Gastrocnemius medialis (tissue), 4 donors: ENCODE results near the gene COL1A1. TPM values are rescaled to one million over a fixed set of nuclear protein-coding genes. Genes with fewer than 3 reads are reported as not detected.

ENCODE experiments used
- ATAC-seq, 2 donors: fragments of 150-250 bp; one replicate each; pipeline ENCODE4 v1.9.1; 2016
- DNase-seq, 2 donors: peaks; one replicate each; pipeline ENCODE4 v3.0.0-alpha.2; 2019
- H3K27ac ChIP-seq, 4 donors: fragments of 200-600 bp; sonication (generic); 1 replicate in 1 of 4; 2 replicates in 3 of 4; pipeline ENCODE4 v1.5.1; 2016 to 2018; ENCODE audit warnings: mild to moderate bottlenecking in 2 of 4, moderate library complexity in 1 of 4
- H3K27me3 ChIP-seq, 3 donors: fragments of 200-600 bp; sonication (generic) in 2 of 3; 1 replicate in 1 of 3; 2 replicates in 2 of 3; pipeline versions ENCODE4 v1.5.1 to v1.6.0; 2016 to 2019; ENCODE audit warnings: mild to moderate bottlenecking in 1 of 3, moderate library complexity in 1 of 3
- H3K36me3 ChIP-seq, 2 donors: fragments of 200-600 bp; sonication (generic) in 1 of 2; one replicate each; pipeline ENCODE4 v1.5.1; 2017 to 2018
- H3K4me1 ChIP-seq, 2 donors: fragments of 200-600 bp; sonication (generic) in 1 of 2; one replicate each; pipeline ENCODE4 v1.5.1; 2016 to 2017; ENCODE audit warnings: mild to moderate bottlenecking in 2 of 2
- H3K4me3 ChIP-seq, 4 donors: fragments of 200-600 bp; sonication (generic) in 3 of 4; 1 replicate in 1 of 4; 2 replicates in 3 of 4; pipeline ENCODE4 v1.5.1; 2016 to 2019; ENCODE audit warnings: mild to moderate bottlenecking in 2 of 4
- H3K9me3 ChIP-seq, 3 donors: fragments of 200-600 bp; sonication (generic) in 2 of 3; 1 replicate in 1 of 3; 2 replicates in 2 of 3; pipeline ENCODE4 v1.5.1; 2016 to 2019
- CTCF ChIP-seq, 5 experiments: fragments of 450-650 bp in 3 of 5; fragments of 200-600 bp in 2 of 5; sonication (generic) in 2 of 5; IDR thresholded peaks in 4 of 5; conservative IDR thresholded peaks in 1 of 5; 1 replicate in 4 of 5; 2 replicates in 1 of 5; pipeline ENCODE4 v1.5.1; 2016 to 2019; ENCODE audit warnings: antibody characterized with exemption in 5 of 5, mild to moderate bottlenecking in 3 of 5, moderate library complexity in 3 of 5
- POLR2A ChIP-seq, 2 donors: fragments of 450-650 bp; IDR thresholded peaks; one replicate each; pipeline ENCODE4 v1.6.1; 2017; ENCODE audit warnings: antibody characterized with exemption in 2 of 2, mild to moderate bottlenecking in 2 of 2, moderate library complexity in 2 of 2
- in situ Hi-C, 4 donors: fragments of 200-750 bp; cut with MboI; loops; one replicate each; pipeline versions ENCODE4 v1.15.0 to v1.8.0; 2017; ENCODE audit warnings: low sequenced_read_pairs in 4 of 4
- intact Hi-C: fragments of 100-400 bp; cut with DNase I; formaldehyde crosslinking; loops from one replicate; pipeline ENCODE4 v1.15.1; 2023; ENCODE audit warnings: low total_unique reads
- total RNA-seq, 4 donors: library from RNA; depleted of rRNA; stranded (reverse); fragments of >200 nt; gene quantifications; one replicate each; pipeline versions ENCODE4 v1.1.0 to v1.2.3, GENCODE V29; 2016

Gene COL1A1
- total RNA-seq, 4 donors from 2014 or later = 1.7 to 9.5 (median 5.1) TPM

- no peaks in the 10 kb centered on the region for H3K9me3 ChIP-seq
- in situ Hi-C loops = no loop called here
- TF ChIP-seq CTCF (IDR thresholded peaks at IDR 0.05 in 4 of 5, conservative IDR thresholded peaks at IDR 0.05 in 1 of 5) (no peak), POLR2A (IDR thresholded peaks at IDR 0.05) (no peak)
- no peaks in the 10 kb centered on the region for H3K36me3 ChIP-seq
- H3K4me1 ChIP-seq = peaks cover 6 to 7% of the 10 kb centered on the region in 2 donors
- intact Hi-C loops = no loop called here
- H3K27me3 ChIP-seq = no peaks in the 10 kb centered on the region
- H3K4me3 ChIP-seq = no peak overlapping the region
- peak overlapping the region; percentile 27 to 58 (median 44) for H3K27ac ChIP-seq
- ATAC-seq (no peak), DNase-seq (no peak)
Observed at GRCh38 chr17:50218771-50219315, 17.4 kb upstream of the COL1A1 start.

GRCh38 chr17:50218071-50218759 is 16.8 kb upstream of the COL1A1 start:
- Histone ChIP-seq H3K4me1 (peaks cover 6% of the 10 kb centered on the region in 2 donors), H3K36me3 (no peaks in the 10 kb centered on the region), H3K4me3 (no peak overlapping the region), H3K27me3 (no peaks in the 10 kb centered on the region), H3K27ac (peak overlapping the region; percentile 27 to 60 (median 54)), H3K9me3 (no peaks in the 10 kb centered on the region)
- DNase-seq (no peak), ATAC-seq (peak in 1 of 2 donors; percentile 63)
- intact Hi-C loops = no loop called here
- no peak for TF ChIP-seq CTCF (IDR thresholded peaks at IDR 0.05 in 4 of 5, conservative IDR thresholded peaks at IDR 0.05 in 1 of 5)
- TF ChIP-seq POLR2A (IDR thresholded peaks at IDR 0.05) = no peak
- in situ Hi-C loops = no loop called here

GRCh38 chr17:50217591-50217990 is 16.2 kb upstream of the COL1A1 start:
- H3K27ac ChIP-seq = peak overlapping the region; percentile 27 to 60 (median 41)

GRCh38 chr17:50214976-50215760 is 13.7 kb upstream of the COL1A1 start:
- intact Hi-C loops (no loop called here), in situ Hi-C loops (no loop called here)
- Histone ChIP-seq H3K4me3 (no peak overlapping the region), H3K36me3 (no peaks in the 10 kb centered on the region), H3K27me3 (peaks cover 2 to 10% (median 6%) of the 10 kb centered on the region in 3 donors), H3K9me3 (no peaks in the 10 kb centered on the region), H3K27ac (peak overlapping the region; percentile 27 to 49 (median 44)), H3K4me1 (peaks cover 4 to 12% of the 10 kb centered on the region in 2 donors)
- no peak for TF ChIP-seq CTCF (IDR thresholded peaks at IDR 0.05 in 4 of 5, conservative IDR thresholded peaks at IDR 0.05 in 1 of 5)
- TF ChIP-seq POLR2A (IDR thresholded peaks at IDR 0.05) = no peak
- ATAC-seq (no peak), DNase-seq (no peak)

More at GRCh38 chr17:50217591-50217990, 16.2 kb upstream of the COL1A1 start:
- Histone ChIP-seq H3K4me3 (no peak overlapping the region), H3K4me1 (no peaks in the 10 kb centered on the region), H3K9me3 (no peaks in the 10 kb centered on the region), H3K36me3 (no peaks in the 10 kb centered on the region), H3K27me3 (no peaks in the 10 kb centered on the region)
- intact Hi-C loops (no loop called here), in situ Hi-C loops (no loop called here)
- ATAC-seq (no peak), DNase-seq (no peak)
- no peak for TF ChIP-seq POLR2A (IDR thresholded peaks at IDR 0.05)
- no peak for TF ChIP-seq CTCF (IDR thresholded peaks at IDR 0.05 in 4 of 5, conservative IDR thresholded peaks at IDR 0.05 in 1 of 5)
